Uterus (tissue), 4 donors: Measurements from ENCODE around the gene LRRC40. TPM values are rescaled to one million over a fixed set of nuclear protein-coding genes. Genes with fewer than 3 reads are reported as not detected.

Experiments
- DNase-seq, 2 donors: peaks; one replicate each; pipeline ENCODE4 v3.0.0-alpha.2; 2019 to 2020
- H3K27ac ChIP-seq, 2 donors: fragments of 200-600 bp; sonication (generic); 1 replicate in 1 of 2; 2 replicates in 1 of 2; pipeline ENCODE4 v1.5.1; 2016 to 2018
- H3K27me3 ChIP-seq, 2 donors: fragments of 200-600 bp; sonication (generic); one replicate each; pipeline ENCODE4 v1.5.1; 2018 to 2019; ENCODE audit warnings: control low read depth in 1 of 2
- H3K36me3 ChIP-seq, 2 donors: fragments of 200-600 bp; sonication (generic); one replicate each; pipeline ENCODE4 v1.5.1; 2019; ENCODE audit warnings: control low read depth in 1 of 2
- H3K4me1 ChIP-seq, 2 donors: fragments of 200-600 bp; sonication (generic); one replicate each; pipeline ENCODE4 v1.5.1; 2018 to 2019; ENCODE audit warnings: control low read depth in 1 of 2
- H3K4me3 ChIP-seq, 2 donors: fragments of 200-600 bp; sonication (generic); 1 replicate in 1 of 2; 2 replicates in 1 of 2; pipeline ENCODE4 v1.5.1; 2018 to 2019; ENCODE audit warnings: mild to moderate bottlenecking in 1 of 2
- H3K9me3 ChIP-seq, 2 donors: fragments of 200-600 bp; sonication (generic); one replicate each; pipeline ENCODE4 v1.5.1; 2019; ENCODE audit warnings: control low read depth in 1 of 2
- CTCF ChIP-seq, 4 experiments: fragments of 200-600 bp in 2 of 4; fragments of 450-650 bp in 2 of 4; sonication (generic) in 2 of 4; IDR thresholded peaks; one replicate each; pipeline ENCODE4 v1.5.1; 2016 to 2019; ENCODE audit warnings: antibody characterized with exemption in 4 of 4, mild to moderate bottlenecking in 2 of 4, moderate library complexity in 1 of 4
- POLR2A ChIP-seq, 2 donors: fragments of 450-650 bp; IDR thresholded peaks; one replicate each; pipeline ENCODE4 v1.6.1; 2016; ENCODE audit warnings: antibody characterized with exemption in 2 of 2, mild to moderate bottlenecking in 1 of 2, moderate library complexity in 1 of 2
- intact Hi-C: fragments of 100-400 bp; cut with DNase I; formaldehyde crosslinking; loops from one replicate; pipeline ENCODE4 v1.15.1; 2023; ENCODE audit warnings: low total_unique reads
- total RNA-seq, 4 donors: library from RNA; depleted of rRNA in 3 of 4; stranded (reverse); fragments of >200 nt in 3 of 4; gene quantifications; one replicate each; pipeline versions ENCODE4 v1.1.0 to v1.2.4, GENCODE V29; 2014 to 2023
- donor health status: DM: yes; HTN: yes; CAD: no.

Gene LRRC40
- total RNA-seq, 4 donors from 2014 or later = 6.1 to 37.3 (median 18.1) TPM

- no peaks in the 10 kb centered on the region for H3K4me1 ChIP-seq
- no peak for TF ChIP-seq POLR2A (IDR thresholded peaks at IDR 0.05)
- TF ChIP-seq CTCF (IDR thresholded peaks at IDR 0.05) = no peak
- no peak overlapping the region for H3K27ac ChIP-seq
- H3K27me3 ChIP-seq = no peaks in the 10 kb centered on the region
- DNase-seq = no peak
- no peak overlapping the region for H3K4me3 ChIP-seq
- no peaks in the 10 kb centered on the region for H3K36me3 ChIP-seq
- intact Hi-C loops = no loop called here
- no peaks in the 10 kb centered on the region for H3K9me3 ChIP-seq
These were observed 33.9 kb downstream of the LRRC40 start for GRCh38 chr1:70171512-70171911.

- Histone ChIP-seq H3K36me3 (no peaks in the 10 kb centered on the region), H3K4me1 (no peaks in the 10 kb centered on the region), H3K4me3 (no peak overlapping the region), H3K27me3 (no peaks in the 10 kb centered on the region), H3K9me3 (no peaks in the 10 kb centered on the region), H3K27ac (no peak overlapping the region)
- intact Hi-C loops = no loop called here
- TF ChIP-seq CTCF (IDR thresholded peaks at IDR 0.05) = no peak
- no peak for DNase-seq
These were observed 36.1 kb downstream of the LRRC40 start for GRCh38 chr1:70169018-70169839.

- intact Hi-C loops = no loop called here
- no peaks in the 10 kb centered on the region for H3K9me3 ChIP-seq
- H3K27ac ChIP-seq = no peak overlapping the region
- H3K27me3 ChIP-seq = no peaks in the 10 kb centered on the region
- TF ChIP-seq POLR2A (IDR thresholded peaks at IDR 0.05) (no peak), CTCF (IDR thresholded peaks at IDR 0.05) (no peak)
- no peaks in the 10 kb centered on the region for H3K4me1 ChIP-seq
- H3K36me3 ChIP-seq = no peaks in the 10 kb centered on the region
- no peak for DNase-seq
- no peak overlapping the region for H3K4me3 ChIP-seq
These were observed 37.1 kb downstream of the LRRC40 start for GRCh38 chr1:70168283-70168682.

- no peaks in the 10 kb centered on the region for H3K36me3 ChIP-seq
- TF ChIP-seq CTCF (IDR thresholded peaks at IDR 0.05) = no peak
- no peak for TF ChIP-seq POLR2A (IDR thresholded peaks at IDR 0.05)
- intact Hi-C loops = no loop called here
- no peak overlapping the region for H3K27ac ChIP-seq
- no peaks in the 10 kb centered on the region for H3K27me3 ChIP-seq
- H3K9me3 ChIP-seq = no peaks in the 10 kb centered on the region
- H3K4me3 ChIP-seq = no peak overlapping the region
- no peak for DNase-seq
- no peaks in the 10 kb centered on the region for H3K4me1 ChIP-seq
These were observed 41.0 kb downstream of the LRRC40 start for GRCh38 chr1:70164350-70164749.

- Histone ChIP-seq H3K4me3 (no peak overlapping the region), H3K9me3 (no peaks in the 10 kb centered on the region), H3K36me3 (no peaks in the 10 kb centered on the region), H3K27ac (no peak overlapping the region), H3K27me3 (no peaks in the 10 kb centered on the region), H3K4me1 (no peaks in the 10 kb centered on the region)
- no peak for DNase-seq
- TF ChIP-seq POLR2A (IDR thresholded peaks at IDR 0.05) = no peak
- no peak for TF ChIP-seq CTCF (IDR thresholded peaks at IDR 0.05)
- intact Hi-C loops = no loop called here
These were observed 48.8 kb downstream of the LRRC40 start for GRCh38 chr1:70156529-70157120.
